ENCODE data around the gene AP3D1.
"Not testable (repeated sequence)": the region's sequence is repeated elsewhere in the genome, so short reads cannot be mapped to it uniquely, and the experiment has no call there.

Gene AP3D1

DNA sequence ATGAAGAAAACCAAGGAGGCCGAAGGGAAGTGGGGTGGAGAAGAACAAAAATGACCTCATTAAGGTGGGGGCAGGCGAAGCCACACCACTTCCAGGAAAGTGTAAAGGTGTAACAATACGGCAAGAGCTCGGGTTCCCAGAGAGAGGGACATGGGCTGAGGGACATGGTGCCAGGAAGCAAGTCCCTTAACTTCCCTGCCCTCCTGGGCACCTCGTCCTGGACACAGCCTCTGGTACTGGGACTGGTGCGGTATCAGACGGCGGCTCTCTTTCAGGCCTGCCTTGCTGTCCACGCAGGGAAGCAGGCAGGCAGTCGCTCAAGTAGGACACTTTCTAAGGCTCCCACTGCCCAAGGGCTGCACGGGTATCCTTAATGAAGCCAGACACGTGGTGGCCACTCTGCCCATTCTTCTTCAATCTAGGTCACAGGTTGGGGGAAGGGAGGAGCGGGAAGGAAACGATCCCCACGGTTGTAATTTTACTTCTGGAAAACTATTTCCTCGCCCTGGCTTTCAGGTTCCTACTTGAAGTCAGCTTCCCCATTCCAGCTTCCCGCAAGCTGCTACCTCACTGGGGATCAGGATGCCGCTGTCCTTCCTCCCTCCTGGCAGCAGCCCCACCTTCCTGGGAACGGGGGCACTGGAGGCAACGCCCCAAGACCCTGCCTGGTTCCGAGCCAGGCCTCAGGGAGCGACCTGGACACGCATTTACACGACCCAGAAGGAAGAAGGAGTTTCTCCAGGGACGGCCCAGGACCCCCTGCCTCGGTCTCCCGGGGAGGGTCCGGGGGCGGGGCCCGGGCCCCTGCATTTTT lies 1.2 kb downstream of the AP3D1 start:
- no peak for TF ChIP-seq POLR2A (IDR thresholded peaks at IDR 0.05; ENCODE audit: low read depth, low read length)
- FAIRE-seq (no peak), DNase-seq (ENCODE audit: insufficient read length, low spot score) (no peak)

DNA sequence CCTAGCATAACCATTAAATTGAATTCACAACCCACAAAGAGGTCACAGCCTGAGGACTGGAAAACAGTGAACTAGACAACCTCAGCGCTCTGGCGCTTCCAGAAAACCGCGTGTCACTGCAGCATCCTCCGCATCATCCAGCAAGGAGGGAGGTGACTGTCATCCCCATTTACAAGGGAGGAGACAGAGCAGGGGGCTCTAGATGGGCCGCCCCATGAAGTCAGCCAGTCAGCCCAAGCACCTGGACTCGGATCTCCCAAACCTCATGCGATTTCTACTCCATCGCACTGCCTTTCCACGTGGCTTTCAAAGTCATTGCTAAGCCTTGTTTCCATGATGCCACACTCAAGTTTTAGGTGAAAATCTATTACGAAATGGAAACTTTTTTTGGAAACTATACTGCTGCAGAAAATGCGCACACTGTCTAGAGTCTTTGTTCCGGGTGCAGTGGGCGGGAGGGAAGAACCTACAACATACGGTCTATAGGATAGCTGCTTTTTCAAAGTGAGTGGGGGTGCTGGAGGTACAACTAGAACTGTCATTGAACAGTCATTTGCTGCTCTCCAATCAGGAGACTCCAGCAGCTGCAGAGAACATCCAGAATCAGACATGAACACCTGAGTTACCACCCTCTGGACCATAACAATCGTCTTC lies 2.8 kb downstream of the AP3D1 start:
- no peak for TF ChIP-seq POLR2A (IDR thresholded peaks at IDR 0.05; ENCODE audit: low read depth, low read length)
- no peak for FAIRE-seq
- no peak for DNase-seq (ENCODE audit: insufficient read length, low spot score)

DNA sequence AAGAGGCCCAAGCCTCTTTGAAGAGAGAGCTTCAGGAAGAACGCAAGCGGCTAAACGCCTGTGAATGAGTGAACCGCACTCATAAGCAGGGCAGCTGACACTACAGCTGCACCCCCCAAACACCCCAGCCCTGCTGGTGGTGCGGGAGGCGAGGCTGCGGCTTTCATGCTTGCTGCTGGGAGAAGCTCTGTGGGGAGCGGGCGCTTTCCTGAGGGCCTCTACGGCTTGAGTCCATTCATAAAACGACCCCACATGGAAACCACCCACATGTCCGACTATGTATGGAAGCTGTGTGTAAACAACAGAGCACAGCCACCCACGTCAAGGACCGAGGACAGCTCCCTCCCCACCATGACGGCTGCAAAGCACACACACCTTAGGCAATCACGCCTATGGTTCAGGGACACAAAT lies 5.5 kb downstream of the AP3D1 start:
- no peak for FAIRE-seq
- no peak for TF ChIP-seq POLR2A (IDR thresholded peaks at IDR 0.05; ENCODE audit: low read depth, low read length)
- no peak for DNase-seq (ENCODE audit: insufficient read length, low spot score)

DNA sequence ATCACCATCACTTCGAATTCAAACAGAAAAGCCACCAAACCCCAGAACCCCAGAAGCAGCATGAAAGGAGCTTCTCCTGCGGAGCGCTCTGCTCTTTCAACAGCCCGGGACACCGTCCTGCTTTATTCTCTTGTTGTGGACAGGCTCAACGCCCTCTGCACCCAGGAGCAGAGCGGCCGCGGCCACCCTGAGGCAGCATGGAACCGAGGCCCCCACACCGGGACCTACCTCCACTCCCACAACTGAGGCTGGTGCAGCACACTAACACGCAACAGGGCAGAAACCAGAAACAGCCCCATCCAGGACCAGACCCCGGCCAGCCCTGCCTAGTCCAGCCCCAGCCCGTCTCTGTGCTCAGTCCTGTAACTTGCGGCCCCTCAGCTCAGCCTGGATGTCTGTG lies 7.2 kb downstream of the AP3D1 start:
- DNase-seq (ENCODE audit: insufficient read length, low spot score): no peak
- no peak for TF ChIP-seq POLR2A (IDR thresholded peaks at IDR 0.05; ENCODE audit: low read depth, low read length)
- no peak for FAIRE-seq

DNA sequence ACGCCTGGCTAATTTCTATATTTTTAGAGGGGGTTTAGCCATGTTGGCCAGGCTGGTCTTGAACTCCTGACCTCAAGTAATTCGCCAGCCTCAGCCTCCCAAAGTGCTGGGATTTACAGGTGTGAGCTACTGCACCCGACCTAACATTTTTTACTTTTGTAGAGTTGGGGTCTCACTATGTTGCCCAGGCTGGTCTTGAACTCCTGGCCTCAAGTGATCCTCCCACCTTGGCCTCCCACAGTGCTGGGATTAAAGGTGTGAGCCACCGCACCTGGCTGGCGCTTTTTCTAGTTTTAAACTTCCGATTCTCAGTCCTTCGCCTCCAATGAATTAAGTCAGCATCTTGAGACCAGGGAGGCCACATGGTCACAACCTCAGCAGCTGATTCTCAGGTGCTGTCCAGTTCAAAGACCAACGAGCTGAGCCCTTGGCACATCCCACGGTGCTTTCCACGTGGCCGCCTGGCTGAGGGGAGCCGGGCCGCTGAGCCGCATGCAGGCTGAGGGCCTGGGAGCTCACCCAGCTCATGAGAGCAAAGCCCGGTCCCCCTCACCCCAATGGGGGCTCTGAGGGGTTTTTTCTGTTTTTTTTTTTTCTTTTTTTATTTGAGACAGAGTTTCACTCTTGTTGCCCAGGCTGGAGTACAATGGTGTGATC lies 9.1 kb downstream of the AP3D1 start:
- FAIRE-seq (no peak), DNase-seq (ENCODE audit: insufficient read length, low spot score) (no peak)
- no peak for TF ChIP-seq POLR2A (IDR thresholded peaks at IDR 0.05; ENCODE audit: low read depth, low read length)

DNA sequence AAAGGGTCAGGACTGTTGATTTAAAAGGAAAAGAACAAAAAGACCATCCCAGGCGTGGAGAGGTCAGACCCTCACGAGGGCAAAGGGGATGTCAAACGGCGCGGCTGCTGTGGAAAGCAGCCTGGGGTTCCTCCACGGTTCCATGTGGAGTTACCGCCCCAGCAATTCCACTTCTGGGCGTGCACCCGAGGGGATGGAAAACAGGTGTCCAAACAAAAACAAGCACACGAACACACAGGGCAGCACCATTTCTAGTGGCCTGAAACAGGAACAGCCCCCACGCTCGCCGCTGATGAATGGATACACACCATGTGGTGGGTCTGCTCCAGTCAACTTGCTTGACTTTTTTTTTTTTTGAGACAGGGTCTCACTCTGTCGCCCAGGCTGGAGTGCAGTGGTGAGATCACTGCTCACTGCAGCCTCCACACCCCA lies 11.2 kb downstream of the AP3D1 start:
- DNase-seq (ENCODE audit: insufficient read length, low spot score) (no peak), FAIRE-seq (no peak)
- no peak for TF ChIP-seq POLR2A (IDR thresholded peaks at IDR 0.05; ENCODE audit: low read depth, low read length)

DNA sequence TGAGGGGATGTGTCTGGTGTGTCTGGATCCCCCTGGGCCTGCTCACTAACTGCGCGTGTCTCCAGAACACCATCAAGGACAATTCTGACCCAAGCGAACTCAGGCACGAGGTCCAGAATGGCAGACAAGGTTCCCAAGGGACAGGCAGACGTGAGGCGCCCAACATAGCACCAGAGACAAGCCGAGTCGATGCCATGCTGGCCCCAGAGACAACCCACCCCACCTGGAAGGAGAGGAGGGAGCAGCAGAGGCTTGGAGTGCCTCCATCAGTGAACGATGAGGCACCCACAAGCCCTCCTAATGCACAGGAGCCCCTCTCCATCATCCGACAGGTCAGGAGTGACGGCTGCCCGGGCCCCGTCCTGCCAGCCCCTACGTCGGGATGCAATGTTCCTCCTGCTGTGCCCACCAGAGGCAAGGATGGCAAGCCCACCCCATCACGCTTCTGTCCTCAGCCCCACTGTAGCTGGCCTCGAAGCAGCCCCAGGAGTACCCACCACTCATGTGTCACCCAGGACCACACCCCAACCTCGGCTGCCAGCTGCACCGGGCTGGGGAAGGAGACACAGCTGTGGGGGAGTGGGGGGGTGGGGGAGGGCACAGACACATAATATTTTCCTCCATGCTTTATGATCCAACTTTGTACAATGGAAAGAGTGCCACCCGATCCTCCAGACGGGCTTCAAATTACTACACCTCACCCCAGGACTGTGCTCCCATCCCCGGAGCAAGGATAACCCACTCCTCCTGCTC lies 11.8 kb downstream of the AP3D1 start:
- DNase-seq (ENCODE audit: insufficient read length, low spot score) (no peak), FAIRE-seq (no peak)

DNA sequence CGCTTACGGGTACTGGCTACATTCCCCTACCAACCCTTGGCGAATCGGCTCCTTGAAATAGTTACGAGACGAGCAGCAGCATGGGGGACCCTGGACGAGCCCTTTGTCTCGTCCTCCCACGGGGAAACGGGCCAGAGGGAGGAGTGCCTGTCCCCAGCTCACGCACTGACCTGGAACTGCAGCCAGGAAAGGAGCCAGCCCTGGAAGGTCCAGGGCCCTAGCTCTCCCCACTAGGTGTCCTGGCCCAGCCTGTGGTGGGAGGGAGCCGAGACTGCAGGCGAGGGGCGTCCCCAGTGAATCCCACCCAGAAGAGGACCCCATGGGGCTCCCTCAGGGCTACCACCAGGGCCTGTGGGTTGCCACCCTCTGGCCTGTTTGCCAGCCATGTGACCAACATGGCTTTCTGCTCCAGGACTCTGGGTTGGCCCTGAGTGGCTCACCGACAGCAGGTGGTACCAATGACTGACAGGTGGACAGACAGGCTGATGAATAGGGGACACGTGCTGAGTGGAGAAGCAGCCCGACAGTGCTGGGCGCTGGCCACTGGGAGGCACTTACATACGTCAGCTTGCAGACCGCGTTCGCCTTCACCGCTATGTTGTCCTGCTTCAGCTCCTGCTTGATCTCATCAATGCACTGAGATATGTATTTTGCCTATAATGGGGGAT lies 13.2 kb downstream of the AP3D1 start:
- TF ChIP-seq POLR2A (IDR thresholded peaks at IDR 0.05; ENCODE audit: low read depth, low read length): no peak
- no peak for DNase-seq (ENCODE audit: insufficient read length, low spot score)
- no peak for FAIRE-seq

More for the DNA sequence above, 11.8 kb downstream of the AP3D1 start:
- no peak for TF ChIP-seq POLR2A (IDR thresholded peaks at IDR 0.05; ENCODE audit: low read depth, low read length)

DNA sequence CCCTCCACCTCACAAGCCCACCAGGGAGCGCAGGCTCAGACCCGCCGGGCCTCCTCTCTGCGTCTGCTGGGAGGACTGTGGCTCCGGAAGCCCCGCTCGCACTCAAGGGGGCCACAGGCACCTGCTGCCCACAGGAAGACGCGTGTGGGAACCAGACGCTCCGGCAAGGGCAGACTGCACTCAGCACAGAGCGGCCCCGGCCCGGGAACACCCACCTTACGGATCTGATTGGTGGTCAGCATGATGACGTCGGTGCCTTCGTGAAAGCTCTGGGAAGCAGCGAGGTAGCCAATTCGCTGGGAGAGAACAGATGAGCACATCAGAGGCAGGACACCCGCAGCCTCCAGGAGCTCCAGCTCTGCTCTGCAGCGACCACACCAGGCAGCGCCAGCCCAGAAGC lies 14.6 kb downstream of the AP3D1 start:
- no peak for DNase-seq (ENCODE audit: insufficient read length, low spot score)
- TF ChIP-seq POLR2A (IDR thresholded peaks at IDR 0.05; ENCODE audit: low read depth, low read length): no peak
- no peak for FAIRE-seq

DNA sequence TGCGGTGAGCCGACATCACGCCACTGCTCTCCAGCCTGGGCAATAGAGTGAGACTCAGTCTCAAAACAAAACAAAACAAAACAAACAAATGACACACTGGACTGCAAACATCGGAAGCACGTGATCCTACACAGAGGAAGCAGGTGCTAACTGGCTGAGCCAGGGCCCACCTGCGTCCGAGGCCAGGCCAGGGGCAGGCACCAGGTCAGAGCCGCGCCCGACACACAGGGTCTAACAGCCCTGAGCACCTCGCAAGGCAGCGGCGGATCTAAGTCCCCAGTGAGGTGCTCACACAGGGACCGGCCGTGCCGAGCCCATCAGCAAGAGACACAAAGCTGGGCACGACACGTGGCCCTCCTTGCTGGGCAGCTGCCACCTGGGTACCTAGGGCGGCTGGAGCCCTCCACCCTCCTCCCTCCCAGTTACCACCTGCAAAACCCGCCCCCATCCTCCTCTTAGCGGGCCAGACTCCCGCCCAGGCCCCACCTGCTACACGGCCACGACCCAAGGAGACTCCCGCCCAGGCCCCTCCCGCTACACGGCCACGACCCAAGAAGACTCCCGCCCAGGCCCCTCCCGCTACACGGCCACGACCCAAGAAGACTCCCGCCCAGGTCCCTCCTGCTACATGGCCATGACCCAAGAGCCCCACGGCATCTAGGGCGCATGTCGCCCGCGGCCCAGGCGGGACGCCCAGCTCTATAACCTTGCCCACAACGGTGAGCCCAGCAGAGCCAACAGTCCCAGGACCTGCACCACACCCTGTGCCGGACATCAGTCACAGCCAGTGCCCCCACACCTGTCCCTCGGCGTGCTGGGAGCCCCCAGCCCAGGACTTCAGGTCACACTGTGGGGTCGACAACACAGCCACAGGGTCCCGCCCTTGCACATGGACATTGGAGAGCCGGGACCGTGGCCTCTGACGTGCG lies 15.6 kb downstream of the AP3D1 start:
- FAIRE-seq: no peak
- TF ChIP-seq POLR2A (IDR thresholded peaks at IDR 0.05; ENCODE audit: low read depth, low read length): no peak

DNA sequence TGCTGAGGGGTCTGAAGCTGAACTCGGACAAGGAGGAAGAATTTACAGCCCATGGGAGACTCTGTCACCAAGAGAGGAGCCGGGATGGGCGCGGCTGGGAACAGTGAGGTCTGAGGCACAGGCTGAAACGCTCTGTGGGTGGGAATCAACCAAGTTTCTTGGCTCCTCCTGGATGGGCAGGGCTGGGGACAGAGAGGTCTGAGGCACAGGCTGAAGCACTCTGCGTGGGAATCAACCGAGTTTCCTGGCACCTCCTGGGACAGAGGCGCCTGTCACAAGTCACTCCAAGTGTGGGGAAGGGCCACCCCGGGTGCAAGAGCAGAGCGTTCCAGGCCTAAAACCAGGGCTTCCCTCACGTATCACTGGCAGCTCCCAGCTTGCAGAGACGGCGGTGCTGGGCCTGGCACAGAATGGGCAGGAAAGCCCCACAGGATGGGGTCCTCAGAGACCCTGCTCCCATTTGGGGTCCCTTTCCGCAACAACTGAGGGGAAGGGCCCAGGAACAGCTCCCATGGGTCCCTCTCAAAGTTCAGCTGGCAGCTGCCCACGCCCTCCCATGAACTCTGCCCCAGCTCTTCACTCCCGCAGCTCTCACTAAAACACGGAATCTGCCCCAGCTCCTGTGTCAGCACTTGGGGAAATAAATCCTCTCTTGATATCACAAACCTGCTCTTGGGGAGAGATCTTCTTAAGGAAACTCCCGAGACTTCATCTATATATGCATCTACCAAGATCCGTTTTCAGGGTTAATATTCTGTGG lies 18.5 kb downstream of the AP3D1 start:
- FAIRE-seq (no peak), DNase-seq (ENCODE audit: insufficient read length, low spot score) (no peak)
- TF ChIP-seq POLR2A (IDR thresholded peaks at IDR 0.05; ENCODE audit: low read depth, low read length): no peak

More for the DNA sequence above, 15.6 kb downstream of the AP3D1 start:
- DNase-seq (ENCODE audit: insufficient read length, low spot score): no peak

DNA sequence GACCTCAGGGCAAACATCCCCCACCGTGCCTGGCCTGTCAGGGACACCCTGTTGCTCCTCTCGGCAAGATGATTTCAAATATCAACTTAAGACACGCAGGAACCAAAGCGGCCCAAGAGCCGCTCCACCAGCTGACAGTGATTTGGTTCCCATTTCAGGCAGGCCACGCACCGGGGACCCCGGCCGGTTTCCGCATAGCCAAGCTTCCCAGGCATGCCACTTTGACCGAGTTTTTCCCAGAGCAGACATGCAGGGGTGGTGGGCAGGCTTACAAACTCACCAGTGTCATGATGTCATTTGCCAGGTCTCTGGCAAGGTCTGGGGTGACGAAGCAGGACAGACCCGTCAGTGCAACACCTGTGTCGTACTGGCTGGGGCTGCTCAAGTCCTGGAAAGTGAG lies 19.2 kb downstream of the AP3D1 start:
- no peak for TF ChIP-seq POLR2A (IDR thresholded peaks at IDR 0.05; ENCODE audit: low read depth, low read length)
- DNase-seq (ENCODE audit: insufficient read length, low spot score) (no peak), FAIRE-seq (no peak)

DNA sequence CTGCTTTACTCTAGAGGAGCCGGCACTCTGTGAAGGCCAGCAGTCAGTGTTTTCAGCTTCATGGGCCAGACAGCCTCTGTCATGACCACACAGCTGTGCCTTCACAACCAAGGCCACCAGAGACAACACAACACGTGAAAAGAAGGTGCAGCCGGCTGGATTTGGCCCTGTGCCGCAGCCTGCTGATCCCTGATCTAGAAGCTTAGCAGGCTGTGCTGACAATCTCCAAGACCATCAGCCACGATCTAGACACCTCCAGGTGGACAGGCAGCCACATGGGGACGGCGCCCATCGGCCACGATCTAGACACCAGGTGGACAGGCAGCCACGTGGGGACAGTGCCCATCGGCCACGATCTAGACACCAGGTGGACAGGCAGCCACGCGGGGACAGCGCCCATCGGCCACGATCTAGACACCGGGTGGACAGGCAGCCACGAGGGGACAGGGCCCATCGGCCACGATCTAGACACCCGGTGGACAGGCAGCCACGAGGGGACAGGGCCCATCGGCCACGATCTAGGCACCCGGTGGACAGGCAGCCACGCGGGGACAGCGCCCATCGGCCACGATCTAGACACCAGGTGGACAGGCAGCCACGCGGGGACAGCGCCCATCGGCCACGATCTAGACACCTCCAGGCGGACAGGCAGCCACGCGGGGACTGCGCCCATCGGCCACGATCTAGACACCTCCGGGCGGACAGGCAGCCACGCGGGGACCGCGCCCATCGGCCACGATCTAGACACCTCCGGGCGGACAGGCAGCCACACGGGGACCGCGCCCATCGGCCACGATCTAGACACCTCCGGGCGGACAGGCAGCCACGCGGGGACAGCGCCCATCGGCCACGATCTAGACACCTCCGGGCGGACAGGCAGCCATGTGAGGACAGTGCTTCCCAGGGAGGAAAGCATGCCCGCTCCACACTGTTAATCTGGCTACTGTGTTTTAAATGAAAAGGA lies 20.1 kb downstream of the AP3D1 start:
- DNase-seq (ENCODE audit: insufficient read length, low spot score); FAIRE-seq: not testable (repeated sequence)

Measured in H54 (cell line).